Body of pancreas (tissue), 4 donors: Measurements from ENCODE around the gene THOP1. TPM values are rescaled to one million over a fixed set of nuclear protein-coding genes. Genes with fewer than 3 reads are reported as not detected.
"Not testable (repeated sequence)": the region's sequence is repeated elsewhere in the genome, so short reads cannot be mapped to it uniquely, and the experiment has no call there.

ENCODE experiments used
- ATAC-seq: fragments of 150-250 bp; one replicate; pipeline ENCODE4 v1.9.1; 2016
- DNase-seq, 4 donors: peaks; one replicate each; pipeline ENCODE4 v3.0.0-alpha.2; 2019
- H3K27ac ChIP-seq, 4 donors: fragments of 200-600 bp; sonication (generic); 1 replicate in 3 of 4; 2 replicates in 1 of 4; pipeline versions ENCODE4 v1.5.1 to v1.6.1; 2016 to 2019; ENCODE audit warnings: mild to moderate bottlenecking in 1 of 4, mixed read lengths in 1 of 4, moderate library complexity in 1 of 4
- H3K27me3 ChIP-seq, 2 donors: fragments of 200-600 bp; sonication (generic); one replicate each; pipeline ENCODE4 v1.6.0; 2016; ENCODE audit warnings: mild to moderate bottlenecking in 1 of 2
- H3K36me3 ChIP-seq, 2 donors: fragments of 200-600 bp; sonication (generic); replicated peaks in 1 of 2; 2 replicates each; pipeline ENCODE4 v1.5.1; 2016; ENCODE audit warnings: low read depth in 2 of 2; ENCODE audit not compliant: insufficient read depth in 1 of 2
- H3K4me1 ChIP-seq: fragments of 200-600 bp; sonication (generic); one replicate; pipeline ENCODE4 v1.6.0; 2016
- H3K4me3 ChIP-seq, 2 donors: fragments of 200-600 bp; sonication (generic); 1 replicate in 1 of 2; 2 replicates in 1 of 2; pipeline ENCODE4 v1.5.1; 2016 to 2019
- H3K9me3 ChIP-seq, 3 donors: fragments of 200-600 bp; sonication (generic); 1 replicate in 2 of 3; 2 replicates in 1 of 3; pipeline ENCODE4 v1.5.1; 2016
- POLR2A ChIP-seq, 3 donors: fragments of 450-650 bp; IDR thresholded peaks; one replicate each; pipeline ENCODE4 v1.6.1; 2016; ENCODE audit warnings: antibody characterized with exemption in 3 of 3, mild to moderate bottlenecking in 2 of 3
- WGBS, 2 donors: methylation state at CpG; one replicate each; pipeline ENCODE4 v1.1.5; 2017; 5-methylcytosine and 5-hydroxymethylcytosine counted together
- intact Hi-C: fragments of 100-400 bp; cut with DNase I; formaldehyde crosslinking; loops from one replicate; pipeline ENCODE4 v1.15.1; 2023
- total RNA-seq, 2 donors: library from RNA; depleted of rRNA; stranded (reverse); fragments of >200 nt; gene quantifications; one replicate each; pipeline ENCODE4 v1.1.0, GENCODE V29; 2016
- TF ChIP-seq, protein P1 (sequence below), 7 experiments: fragments of 450-650 bp in 4 of 7; fragments of 200-600 bp in 3 of 7; sonication (generic) in 3 of 7; IDR thresholded peaks; one replicate each; pipeline ENCODE4 v1.5.1; 2016 to 2019; ENCODE audit warnings: antibody characterized with exemption in 7 of 7

The THOP1 gene
- total RNA-seq, 2 donors from 2014 or later: 17.5 to 19.7 TPM

- Histone ChIP-seq H3K4me3 (no peak overlapping the region), H3K4me1 (peaks cover 14% of the 10 kb centered on the region), H3K27me3 (no peaks in the 10 kb centered on the region), H3K27ac (no peak overlapping the region), H3K9me3 (no peaks in the 10 kb centered on the region), H3K36me3 (no peaks in the 10 kb centered on the region)
- intact Hi-C loops: no loop called here
- 83 to 91% methylated on average over 15 to 16 of the region's 16 CpGs for WGBS, 2 donors
- DNase-seq: no peak
- TF ChIP-seq POLR2A (IDR thresholded peaks at IDR 0.05): no peak
- TF ChIP-seq, protein P1, sequence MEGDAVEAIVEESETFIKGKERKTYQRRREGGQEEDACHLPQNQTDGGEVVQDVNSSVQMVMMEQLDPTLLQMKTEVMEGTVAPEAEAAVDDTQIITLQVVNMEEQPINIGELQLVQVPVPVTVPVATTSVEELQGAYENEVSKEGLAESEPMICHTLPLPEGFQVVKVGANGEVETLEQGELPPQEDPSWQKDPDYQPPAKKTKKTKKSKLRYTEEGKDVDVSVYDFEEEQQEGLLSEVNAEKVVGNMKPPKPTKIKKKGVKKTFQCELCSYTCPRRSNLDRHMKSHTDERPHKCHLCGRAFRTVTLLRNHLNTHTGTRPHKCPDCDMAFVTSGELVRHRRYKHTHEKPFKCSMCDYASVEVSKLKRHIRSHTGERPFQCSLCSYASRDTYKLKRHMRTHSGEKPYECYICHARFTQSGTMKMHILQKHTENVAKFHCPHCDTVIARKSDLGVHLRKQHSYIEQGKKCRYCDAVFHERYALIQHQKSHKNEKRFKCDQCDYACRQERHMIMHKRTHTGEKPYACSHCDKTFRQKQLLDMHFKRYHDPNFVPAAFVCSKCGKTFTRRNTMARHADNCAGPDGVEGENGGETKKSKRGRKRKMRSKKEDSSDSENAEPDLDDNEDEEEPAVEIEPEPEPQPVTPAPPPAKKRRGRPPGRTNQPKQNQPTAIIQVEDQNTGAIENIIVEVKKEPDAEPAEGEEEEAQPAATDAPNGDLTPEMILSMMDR (IDR thresholded peaks at IDR 0.05): no peak
- no peak for ATAC-seq
These were observed 31.3 kb downstream of the THOP1 start for GRCh38 chr19:2816641-2817040.

GRCh38 chr19:2817237-2817829 lies 32.0 kb downstream of the THOP1 start:
- peaks cover 14% of the 10 kb centered on the region for H3K4me1 ChIP-seq
- H3K36me3 ChIP-seq, H3K27ac ChIP-seq, H3K27me3 ChIP-seq, H3K4me3 ChIP-seq, H3K9me3 ChIP-seq, intact Hi-C loops, ATAC-seq: not testable (repeated sequence)
- peak in 1 of 4 donors; percentile 22 for DNase-seq
- 69 to 70% methylated on average over 22 of the region's 22 CpGs for WGBS, 2 donors

DNA sequence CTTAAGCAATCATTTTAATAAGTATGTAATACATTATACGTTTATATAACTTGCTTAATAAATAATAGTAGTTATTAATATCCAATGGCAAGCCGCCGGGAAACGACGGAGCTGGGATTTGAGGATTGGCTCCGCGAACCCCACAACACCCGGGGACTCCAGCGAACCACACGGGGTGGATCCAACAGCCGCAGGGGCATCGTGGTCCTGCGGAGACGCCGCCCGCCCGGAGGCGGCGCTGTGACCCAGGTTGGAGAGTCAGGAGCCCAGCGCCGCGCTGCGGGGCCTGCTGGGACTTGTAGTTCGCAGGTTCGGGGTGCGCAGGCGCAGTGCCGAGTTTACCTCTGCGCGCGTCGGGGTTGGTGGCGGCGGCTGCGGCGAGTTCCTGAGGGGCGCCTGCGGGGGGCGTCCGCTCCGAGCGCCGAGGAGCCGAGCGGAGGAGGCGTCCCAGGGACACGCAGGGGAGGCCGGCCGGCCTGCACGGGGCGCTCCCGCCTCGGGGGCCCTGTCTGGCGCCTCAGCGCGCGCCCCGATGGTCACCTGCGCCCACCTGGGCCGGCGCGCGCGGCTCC lies 34.3 kb downstream of the THOP1 start, which contains the start of gene ZNF554:
Gene ZNF554 (plus strand): TSS at position 329 of the 572 bp plus-strand sequence. CDS start 204 bp downstream, at position 533.
- peak within 1 kb of the TSS; percentile 70 to 81 for H3K4me3 ChIP-seq
- 1% methylated on average over 23 to 41 of the region's 64 CpGs for WGBS, 2 donors
- DNase-seq (peak; percentile 98 to 99 (median 98)), ATAC-seq (peak; percentile 99)
- H3K36me3 ChIP-seq: no peaks in the 10 kb centered on the region
- peaks cover 14% of the 10 kb centered on the region for H3K4me1 ChIP-seq
- no peaks in the 10 kb centered on the region for H3K9me3 ChIP-seq
- peak within 1 kb of the TSS in 3 of 4 donors; percentile 47 to 62 (median 60) for H3K27ac ChIP-seq
- intact Hi-C loops: no loop called here
- peak in 2 of 3 donors; percentile 35 to 36 for TF ChIP-seq POLR2A (IDR thresholded peaks at IDR 0.05)
- TF ChIP-seq, protein P1 (IDR thresholded peaks at IDR 0.05): peak; percentile 93 to 99 (median 97)
- no peaks in the 10 kb centered on the region for H3K27me3 ChIP-seq

GRCh38 chr19:2820112-2820702 lies 34.9 kb downstream of the THOP1 start:
- Histone ChIP-seq H3K27me3 (no peaks in the 10 kb centered on the region), H3K4me1 (peaks cover 14% of the 10 kb centered on the region), H3K27ac (peak overlapping the region in 3 of 4 donors; percentile 47 to 62 (median 60)), H3K9me3 (no peaks in the 10 kb centered on the region), H3K4me3 (peak overlapping the region; percentile 70 to 81), H3K36me3 (no peaks in the 10 kb centered on the region)
- no peak for TF ChIP-seq POLR2A (IDR thresholded peaks at IDR 0.05)
- TF ChIP-seq, protein P1 (IDR thresholded peaks at IDR 0.05): no peak
- ATAC-seq (peak; percentile 4), DNase-seq (peak in 2 of 4 donors; percentile 10 to 26)
- WGBS, 2 donors: 1 to 13% methylated on average over 3 to 33 of the region's 36 CpGs
- intact Hi-C loops: no loop called here

GRCh38 chr19:2822846-2823245 lies 37.5 kb downstream of the THOP1 start:
- DNase-seq (no peak), ATAC-seq (no peak)
- no peak overlapping the region for H3K27ac ChIP-seq
- H3K9me3 ChIP-seq: no peaks in the 10 kb centered on the region
- no peaks in the 10 kb centered on the region for H3K27me3 ChIP-seq
- TF ChIP-seq, protein P1 (IDR thresholded peaks at IDR 0.05): no peak
- TF ChIP-seq POLR2A (IDR thresholded peaks at IDR 0.05): no peak
- intact Hi-C loops: no loop called here
- H3K4me1 ChIP-seq: peaks cover 14% of the 10 kb centered on the region
- no peak overlapping the region for H3K4me3 ChIP-seq
- 94% methylated on average over 4 to 5 of the region's 5 CpGs for WGBS, 2 donors
- no peaks in the 10 kb centered on the region for H3K36me3 ChIP-seq
